Fibroblast of skin of back (primary cell): ENCODE measurements around the gene SIAH3.

Experiments
- DNase-seq: peaks from one replicate; pipeline ENCODE4 v3.0.0-alpha.2; 2013

The SIAH3 gene

GRCh38 chr13:45861322-45861721 lies 9.8 kb upstream of the SIAH3 start:
- DNase-seq = peak; percentile 81

GRCh38 chr13:45860240-45860639 lies 8.7 kb upstream of the SIAH3 start:
- DNase-seq = no peak

- no peak for DNase-seq
Observed at GRCh38 chr13:45859705-45860104, 8.2 kb upstream of the SIAH3 start.

GRCh38 chr13:45852494-45852893 lies 941 bp upstream of the SIAH3 start:
- DNase-seq = no peak

- DNase-seq = no peak
Observed at GRCh38 chr13:45851956-45852355, 403 bp upstream of the SIAH3 start.

GRCh38 chr13:45850027-45850613 lies 1.4 kb downstream of the SIAH3 start:
- DNase-seq = no peak

GRCh38 chr13:45849408-45849807 lies 2.1 kb downstream of the SIAH3 start:
- DNase-seq = no peak

- DNase-seq = no peak
Observed at GRCh38 chr13:45847554-45848224, 3.9 kb downstream of the SIAH3 start.

- DNase-seq = no peak
Observed at GRCh38 chr13:45846681-45847080, 4.9 kb downstream of the SIAH3 start.

- DNase-seq = no peak
Observed at GRCh38 chr13:45838171-45838745, 13.3 kb downstream of the SIAH3 start.

- no peak for DNase-seq
Observed at GRCh38 chr13:45837111-45837510, 14.4 kb downstream of the SIAH3 start.

- no peak for DNase-seq
Observed at GRCh38 chr13:45834411-45834994, 17.1 kb downstream of the SIAH3 start.

- peak; percentile 46 for DNase-seq
Observed at GRCh38 chr13:45833663-45834375, 17.7 kb downstream of the SIAH3 start.

GRCh38 chr13:45833242-45833641 lies 18.3 kb downstream of the SIAH3 start:
- no peak for DNase-seq

GRCh38 chr13:45831851-45832250 lies 19.7 kb downstream of the SIAH3 start:
- no peak for DNase-seq

- no peak for DNase-seq
Observed at GRCh38 chr13:45830121-45830520, 21.4 kb downstream of the SIAH3 start.

- no peak for DNase-seq
Observed at GRCh38 chr13:45828256-45828968, 23.1 kb downstream of the SIAH3 start.

- DNase-seq = no peak
Observed at GRCh38 chr13:45827318-45827717, 24.2 kb downstream of the SIAH3 start.

GRCh38 chr13:45826731-45827130 lies 24.8 kb downstream of the SIAH3 start:
- no peak for DNase-seq

- no peak for DNase-seq
Observed at GRCh38 chr13:45825387-45825650, 26.2 kb downstream of the SIAH3 start.

- no peak for DNase-seq
Observed at GRCh38 chr13:45823583-45823982, 28.0 kb downstream of the SIAH3 start.

GRCh38 chr13:45821811-45822210 lies 29.7 kb downstream of the SIAH3 start:
- no peak for DNase-seq
